Sciatic nerve (tissue), 2 donors: ENCODE results near the gene C5orf34. TPM values are rescaled to one million over a fixed set of nuclear protein-coding genes. Genes with fewer than 3 reads are reported as not detected.
"Not testable (repeated sequence)": the region's sequence is repeated elsewhere in the genome, so short reads cannot be mapped to it uniquely, and the experiment has no call there.

Experiments
- ATAC-seq: fragments of 200-7000 bp; cut with Tn5 transposase; one replicate; pipeline ENCODE4 v1.9.1; 2020; ENCODE audit warnings: mild to moderate bottlenecking, moderate library complexity
- DNase-seq: peaks from one replicate; pipeline ENCODE4 v3.0.0-alpha.2; 2020; ENCODE audit warnings: low spot score
- intact Hi-C: fragments of 100-400 bp; cut with DNase I; formaldehyde crosslinking; loops from one replicate; pipeline ENCODE4 v1.14.2; 2022
- total RNA-seq: library from RNA; stranded (reverse); fragmentation: NEBNext Ultra II Directional; extraction: Animal tissue kit (Norgen Biotek cat#: 25700); gene quantifications from one replicate; pipeline ENCODE4 v1.2.1, GENCODE V29; 2021
- donor health status: DM: no; HTN: no; CAD: no.
- donor health status: DM: no; HTN: no; CAD: no.

Gene C5orf34, protein sequence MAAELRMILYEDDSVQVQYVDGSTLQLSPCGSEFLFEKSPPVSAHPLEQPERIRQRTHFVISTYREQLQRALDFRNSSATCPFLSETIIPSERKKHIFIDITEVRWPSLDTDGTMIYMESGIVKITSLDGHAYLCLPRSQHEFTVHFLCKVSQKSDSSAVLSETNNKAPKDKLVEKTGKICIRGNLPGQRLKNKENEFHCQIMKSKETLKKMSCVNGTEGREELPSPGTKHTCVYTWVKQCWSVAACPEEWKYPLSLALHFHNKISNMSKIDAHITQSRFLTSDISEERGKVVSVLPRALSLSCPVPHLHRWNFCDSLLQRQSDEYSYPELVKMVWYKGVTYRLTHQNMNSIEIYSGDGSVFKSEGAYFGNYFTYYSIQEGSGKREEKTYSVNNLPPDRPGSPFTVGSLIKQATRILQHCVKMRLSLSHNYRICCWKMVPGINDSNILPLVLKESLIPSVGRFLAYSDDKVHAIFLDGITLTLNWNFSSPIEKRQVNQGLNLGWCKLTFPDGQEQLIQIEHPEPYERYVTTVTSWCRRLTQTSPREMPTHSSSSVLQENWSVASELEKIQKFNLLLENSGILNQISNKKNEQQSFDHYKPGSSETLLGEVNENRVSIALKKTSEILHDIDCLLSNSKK
- total RNA-seq, result 1.5 TPM

DNA sequence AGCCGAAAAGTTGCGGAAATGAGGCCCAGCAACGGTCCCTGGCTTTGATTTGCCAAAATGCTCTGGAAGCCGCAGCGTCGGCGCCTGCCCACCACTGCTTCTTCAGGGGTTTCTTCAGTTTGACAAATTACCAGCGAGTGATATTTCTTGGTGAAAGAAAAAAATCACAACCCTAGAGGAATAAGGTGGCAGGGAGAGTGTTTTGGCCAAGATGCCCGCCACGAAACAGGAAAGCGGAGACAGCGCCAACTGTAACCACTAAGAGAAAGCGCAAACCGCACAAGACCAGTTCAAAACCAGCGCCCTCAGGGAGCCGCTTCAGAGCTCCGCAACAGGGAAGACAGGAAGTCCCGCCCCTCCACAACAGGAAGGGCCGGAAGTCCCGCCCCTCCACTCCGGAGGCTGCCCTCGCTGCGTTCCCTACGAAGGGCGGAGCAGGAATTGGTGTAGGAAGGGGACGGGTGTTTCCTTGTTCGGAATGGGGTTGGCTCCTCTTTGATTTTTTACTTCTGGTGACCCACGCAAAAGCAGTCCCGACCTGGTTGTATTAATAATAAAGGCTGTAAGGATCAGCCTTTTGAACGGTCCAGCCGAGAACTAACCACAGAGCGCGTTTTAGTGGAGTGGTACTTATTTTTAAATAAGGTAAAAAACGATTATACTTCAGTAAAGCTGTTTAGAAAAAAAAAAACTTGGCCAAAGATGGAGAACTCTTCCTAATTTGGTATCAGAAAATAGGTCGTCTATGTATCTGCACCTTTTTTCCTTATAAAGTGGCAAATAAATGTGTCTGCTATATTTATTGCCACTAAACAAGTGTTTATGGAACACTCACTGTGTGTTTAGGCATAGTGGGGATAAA lies at the start of gene C5orf34:
Gene C5orf34 (minus strand): TSS at position 333 of the 862 bp plus-strand sequence. CDS start 5,809 bp downstream, outside the sequence.
- DNase-seq (peak; percentile 98), ATAC-seq (peak; percentile 100)
- intact Hi-C loops, result no loop called here

DNA sequence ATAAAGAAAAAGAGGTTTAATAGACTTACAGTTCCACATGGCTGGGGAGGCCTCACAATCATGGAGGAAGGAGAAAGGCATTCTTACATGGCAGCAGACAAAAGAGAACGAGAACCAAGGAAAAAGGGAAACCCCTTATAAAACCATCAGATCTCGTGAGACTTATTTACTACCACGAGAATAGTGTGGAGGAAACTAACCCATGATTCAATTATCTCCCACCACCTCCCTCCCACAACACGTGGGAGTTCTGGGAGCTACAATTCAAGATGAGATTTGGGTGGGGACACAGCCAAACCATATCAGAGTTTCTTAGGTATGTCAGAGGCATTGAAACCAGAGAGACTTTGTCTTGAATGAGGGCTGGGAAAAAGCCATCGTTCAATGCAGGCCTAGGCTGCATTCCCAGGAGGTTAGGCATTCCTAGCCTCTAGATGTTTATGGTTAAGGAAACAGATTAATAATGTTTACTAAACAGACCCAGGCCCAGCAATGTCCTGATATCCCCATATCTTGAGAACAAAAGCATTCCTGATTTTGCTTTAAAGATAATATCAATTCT lies 49.4 kb upstream of the C5orf34 start:
- DNase-seq (no peak), ATAC-seq (no peak)
- intact Hi-C loops, result no loop called here

DNA sequence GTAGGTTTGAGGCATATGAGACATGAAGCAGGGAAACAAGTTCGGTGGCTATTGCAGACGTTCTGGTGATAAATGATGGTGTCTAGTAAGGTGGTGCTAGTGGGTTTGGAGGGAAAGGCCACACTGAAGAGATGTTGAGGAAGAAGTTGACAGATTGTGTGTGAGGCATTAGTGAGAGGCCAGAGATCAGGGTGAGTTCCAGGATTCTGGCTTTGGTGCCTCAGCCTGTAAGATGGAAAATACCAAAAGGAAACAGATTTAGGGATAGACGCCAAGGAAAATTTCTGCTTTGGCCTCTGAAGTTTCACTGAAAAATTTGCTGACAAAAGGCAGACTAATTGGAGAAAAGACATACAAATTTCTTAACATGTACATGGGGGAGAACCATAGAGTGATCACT lies 48.4 kb upstream of the C5orf34 start:
- peak; percentile 68 for ATAC-seq
- intact Hi-C loops, result no loop called here

DNA sequence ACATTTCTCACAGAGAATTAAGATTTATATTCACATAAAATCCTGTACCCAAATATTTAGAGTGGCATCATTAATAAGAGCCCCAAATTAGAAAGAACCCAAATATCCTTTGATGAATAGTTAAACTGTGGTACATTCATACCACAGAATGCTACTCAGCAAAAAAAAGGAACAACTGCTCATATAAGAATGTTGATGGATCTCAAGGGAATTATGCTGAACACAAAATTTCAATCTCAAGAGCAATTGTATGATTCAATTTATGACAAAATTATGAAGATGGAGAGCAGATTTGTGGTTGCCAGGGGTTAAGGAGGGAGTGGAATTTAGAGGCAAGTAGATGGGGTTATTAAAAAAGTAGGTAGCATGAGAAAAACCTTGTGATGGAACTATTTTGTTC lies 46.4 kb upstream of the C5orf34 start:
- intact Hi-C loops, result no loop called here
- ATAC-seq, result no peak
- DNase-seq, result no peak

More for the DNA sequence above, 48.4 kb upstream of the C5orf34 start:
- no peak for DNase-seq

- no peak for ATAC-seq
- intact Hi-C loops, result no loop called here
- no peak for DNase-seq
These were observed 45.2 kb upstream of the C5orf34 start for GRCh38 chr5:43560128-43560527.

DNA sequence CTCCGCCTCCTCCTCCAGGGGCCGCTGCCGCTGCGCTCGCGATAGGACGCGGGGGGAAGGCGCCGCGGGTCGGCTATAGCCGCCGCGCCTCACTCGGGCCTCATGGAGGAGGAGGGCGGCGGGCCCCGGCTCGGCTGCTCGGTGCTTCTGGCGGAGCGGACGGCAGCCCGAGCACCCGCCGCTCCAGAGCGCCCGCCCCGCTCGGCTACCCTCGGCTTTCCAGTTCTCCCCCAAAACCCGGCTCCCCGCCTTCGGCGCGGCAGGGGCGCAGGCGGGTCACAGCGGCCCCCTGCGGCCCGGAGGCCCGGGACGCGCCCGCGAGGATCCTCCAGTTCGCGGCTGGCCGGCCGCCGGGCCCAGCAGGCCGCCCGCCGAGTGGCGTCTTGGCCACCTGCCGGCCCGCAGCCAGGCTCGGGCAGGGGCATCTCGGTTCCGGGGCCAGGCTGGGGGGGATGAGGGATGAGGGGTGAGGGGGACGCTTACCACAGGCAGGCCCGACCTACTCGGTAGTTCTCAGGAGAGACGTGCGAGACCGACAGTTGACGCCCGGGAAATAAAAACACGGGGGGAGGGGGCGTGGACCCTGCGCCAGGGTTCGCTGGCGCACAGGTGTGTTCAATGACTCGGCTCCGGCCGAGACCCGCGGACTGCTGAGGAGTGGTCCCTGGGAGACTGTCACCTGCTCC lies 42.1 kb upstream of the C5orf34 start, which contains the start of gene PAIP1:
Gene PAIP1 (minus strand): TSS at position 221 of the 686 bp plus-strand sequence. CDS start 231 bp downstream, outside the sequence.
- DNase-seq, result peak; percentile 88
- intact Hi-C loops, result no loop called here
- peak; percentile 85 for ATAC-seq

DNA sequence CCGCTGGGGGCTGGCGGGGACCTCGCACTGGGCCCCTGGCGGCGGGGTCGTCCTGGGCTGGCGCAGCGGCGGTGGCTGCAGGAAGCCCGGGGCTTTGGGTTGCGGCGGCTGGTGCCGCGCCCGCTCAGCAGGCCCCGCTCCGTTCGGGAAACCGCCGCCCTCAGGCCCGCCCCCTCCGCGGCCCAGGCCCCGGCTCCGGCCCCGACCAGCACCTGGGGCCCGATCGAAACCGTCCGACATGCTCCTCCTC lies 41.6 kb upstream of the C5orf34 start:
- intact Hi-C loops, DNase-seq: not testable (repeated sequence)
- ATAC-seq, result peak; percentile 93

- intact Hi-C loops, result no loop called here
- peak; percentile 57 for ATAC-seq
These were observed 41.1 kb upstream of the C5orf34 start for GRCh38 chr5:43555895-43556606.

DNA sequence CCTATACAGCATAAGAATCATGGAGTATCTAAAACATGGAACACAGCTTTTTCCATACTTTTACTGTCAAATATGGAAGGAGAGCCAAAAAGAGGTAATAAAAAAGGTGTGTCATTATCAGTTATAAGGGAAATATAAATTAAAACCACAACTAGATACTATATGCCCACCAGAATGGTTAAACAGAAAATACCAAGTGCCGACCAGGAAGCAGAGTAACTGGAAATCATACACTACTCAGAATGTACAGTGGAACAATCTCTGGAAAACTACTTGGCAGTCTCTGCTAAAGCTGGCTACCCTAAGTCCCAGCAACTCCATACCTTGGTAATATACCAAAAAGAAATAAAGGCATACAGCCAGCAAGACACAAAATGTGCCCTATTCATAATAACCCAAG lies 39.5 kb upstream of the C5orf34 start:
- DNase-seq, result no peak
- intact Hi-C loops, result no loop called here

More at GRCh38 chr5:43555895-43556606, 41.1 kb upstream of the C5orf34 start:
- DNase-seq, result peak; percentile 77

GRCh38 chr5:43553381-43553780 lies 38.4 kb upstream of the C5orf34 start:
- DNase-seq (no peak), ATAC-seq (no peak)
- intact Hi-C loops, result no loop called here

More for the DNA sequence above, 39.5 kb upstream of the C5orf34 start:
- ATAC-seq, result no peak

DNA sequence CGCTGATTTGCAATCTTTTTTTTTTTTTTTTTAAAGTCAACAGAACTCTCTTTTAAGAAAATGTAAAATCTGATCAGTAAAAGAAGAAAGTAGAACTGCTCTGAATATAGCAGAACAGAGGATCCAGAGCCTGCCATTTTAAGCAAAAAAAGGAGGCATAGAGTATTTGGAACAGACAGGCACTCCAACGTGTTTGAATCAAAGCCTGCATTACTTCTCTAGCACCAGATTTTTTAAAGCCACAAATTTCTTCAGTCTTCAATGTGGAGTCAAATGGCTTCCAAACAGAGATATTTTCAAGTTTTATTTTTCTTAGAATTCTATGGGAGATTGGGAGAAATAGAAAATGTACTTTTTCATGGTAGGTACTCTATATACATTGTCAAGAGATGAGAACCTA lies 36.8 kb upstream of the C5orf34 start:
- intact Hi-C loops, result loop anchor here (1.0 kb wide), 1 partner anchor 39 kb away; no protein-coding TSS in a partner anchor
- ATAC-seq, result no peak
- DNase-seq, result no peak

- ATAC-seq, intact Hi-C loops, DNase-seq: not testable (repeated sequence)
These were observed 34.3 kb upstream of the C5orf34 start for GRCh38 chr5:43549272-43549671.

- ATAC-seq, result no peak
- intact Hi-C loops, result no loop called here
- no peak for DNase-seq
These were observed 33.4 kb upstream of the C5orf34 start for GRCh38 chr5:43548358-43548757.

DNA sequence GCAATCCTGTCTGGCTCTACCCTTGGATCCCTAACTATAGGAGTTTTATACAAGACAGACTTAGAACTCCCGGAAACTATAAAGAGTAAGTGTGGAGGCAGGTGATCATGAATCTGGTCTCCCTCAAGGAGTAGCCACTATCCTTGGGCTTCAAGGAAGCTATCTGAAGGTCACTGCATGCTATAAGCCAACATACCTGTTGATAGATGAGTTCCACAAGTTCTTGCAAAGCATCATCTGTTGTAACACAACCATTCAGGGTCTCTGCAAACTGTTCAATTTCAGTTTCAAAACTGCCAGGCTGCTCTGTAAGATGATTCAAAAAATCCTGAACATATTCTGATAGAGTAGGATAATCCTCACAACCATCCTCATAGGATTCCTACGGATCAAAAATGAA lies 32.6 kb upstream of the C5orf34 start:
- intact Hi-C loops, result no loop called here
- no peak for DNase-seq

DNA sequence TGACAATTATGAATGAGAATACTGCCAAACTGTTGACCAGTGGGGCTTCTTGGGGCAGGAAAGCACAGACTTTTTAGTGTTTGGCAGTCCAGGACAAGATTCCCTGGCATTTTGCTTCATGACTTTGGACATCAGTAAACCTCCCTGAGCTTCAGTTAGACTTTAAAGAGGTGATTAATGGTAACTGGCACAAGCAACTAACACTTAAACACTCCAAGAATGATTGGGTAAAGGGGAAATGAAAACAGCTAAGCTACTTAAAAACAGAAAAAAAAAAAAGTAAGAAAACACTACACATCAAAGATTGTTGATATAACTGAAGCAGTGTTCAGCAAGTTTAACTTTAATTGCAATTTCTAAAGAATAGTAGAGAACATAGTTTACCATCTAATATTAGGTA lies 28.5 kb upstream of the C5orf34 start:
- no peak for ATAC-seq
- DNase-seq, result no peak
- intact Hi-C loops, result no loop called here

More for the DNA sequence above, 32.6 kb upstream of the C5orf34 start:
- ATAC-seq, result no peak

DNA sequence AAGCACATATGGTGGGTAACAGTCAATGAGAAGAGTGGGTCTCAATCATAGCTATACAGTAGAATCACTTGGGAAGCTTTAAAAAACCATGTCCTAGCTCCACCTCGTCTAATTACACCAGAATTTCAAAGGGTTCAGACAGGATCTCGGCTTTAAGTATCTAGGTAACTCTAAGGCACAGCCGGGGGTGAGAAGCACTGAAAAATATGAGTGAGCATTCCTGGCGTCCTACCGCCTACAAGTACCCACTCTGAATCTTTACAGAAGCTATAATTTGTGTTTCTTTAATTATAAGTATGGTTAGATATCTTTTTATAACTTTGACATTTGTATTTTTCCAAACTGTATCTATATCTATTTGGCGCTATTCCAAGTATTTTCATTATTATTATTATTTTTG lies 25.8 kb upstream of the C5orf34 start:
- intact Hi-C loops, result no loop called here
- DNase-seq (no peak), ATAC-seq (no peak)

- ATAC-seq, result no peak
- no peak for DNase-seq
These were observed 22.0 kb upstream of the C5orf34 start for GRCh38 chr5:43536972-43537371.

DNA sequence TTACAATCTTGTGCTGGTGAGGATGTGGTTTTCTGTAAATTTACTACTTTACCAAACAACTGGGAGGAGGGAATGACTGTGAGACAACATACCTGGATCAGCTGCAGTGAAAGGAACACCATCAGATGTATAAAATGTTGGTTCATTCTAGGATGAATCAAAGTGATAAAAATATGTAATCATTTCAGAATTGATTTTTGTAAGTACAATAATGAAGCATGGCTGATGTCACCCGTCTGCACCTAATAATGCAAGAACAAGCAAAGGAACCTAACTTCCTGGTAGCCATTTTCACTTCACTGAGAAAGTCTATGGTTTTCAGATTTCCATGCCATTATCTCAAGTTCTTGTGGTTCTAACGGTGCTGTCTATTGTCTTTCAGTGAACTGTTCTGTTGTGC lies 18.7 kb upstream of the C5orf34 start:
- intact Hi-C loops, result no loop called here
- ATAC-seq (no peak), DNase-seq (no peak)

More at GRCh38 chr5:43536972-43537371, 22.0 kb upstream of the C5orf34 start:
- intact Hi-C loops, result no loop called here
